ENCODE data around the gene TRIB2. TPM values are rescaled to one million over a fixed set of nuclear protein-coding genes. Genes with fewer than 3 reads are reported as not detected.

TRIB2 gene
- total RNA-seq, 1 donor from 2014 or later, result 19.0 TPM

GRCh38 chr2:12742891-12743290 lies 26.2 kb downstream of the TRIB2 start:
- DNase-seq, result peak; percentile 18

- DNase-seq, result no peak
Observed at GRCh38 chr2:12750166-12750905, 33.6 kb downstream of the TRIB2 start.

- no peak for DNase-seq
Observed at GRCh38 chr2:12754643-12755042, 37.9 kb downstream of the TRIB2 start.

GRCh38 chr2:12755384-12755783 lies 38.6 kb downstream of the TRIB2 start:
- no peak for DNase-seq

GRCh38 chr2:12759248-12759647 lies 42.5 kb downstream of the TRIB2 start:
- peak; percentile 85 for DNase-seq

GRCh38 chr2:12761104-12761503 lies 44.4 kb downstream of the TRIB2 start:
- DNase-seq, result no peak

- DNase-seq, result no peak
Observed at GRCh38 chr2:12762337-12762736, 45.6 kb downstream of the TRIB2 start.

GRCh38 chr2:12762976-12763375 lies 46.2 kb downstream of the TRIB2 start:
- DNase-seq, result no peak

- no peak for DNase-seq
Observed at GRCh38 chr2:12763486-12763885, 46.8 kb downstream of the TRIB2 start.

GRCh38 chr2:12764075-12764730 lies 47.5 kb downstream of the TRIB2 start:
- no peak for DNase-seq

- no peak for DNase-seq
Observed at GRCh38 chr2:12764849-12765605, 48.3 kb downstream of the TRIB2 start.

- no peak for DNase-seq
Observed at GRCh38 chr2:12766421-12766879, 49.7 kb downstream of the TRIB2 start.

GRCh38 chr2:12767541-12767940 lies 50.8 kb downstream of the TRIB2 start:
- DNase-seq, result no peak

GRCh38 chr2:12767996-12768624 lies 51.4 kb downstream of the TRIB2 start:
- no peak for DNase-seq

GRCh38 chr2:12769492-12770105 lies 52.9 kb downstream of the TRIB2 start:
- DNase-seq, result peak; percentile 8

GRCh38 chr2:12770300-12770968 lies 53.7 kb downstream of the TRIB2 start:
- no peak for DNase-seq

- no peak for DNase-seq
Observed at GRCh38 chr2:12771154-12771553, 54.4 kb downstream of the TRIB2 start.

- DNase-seq, result no peak
Observed at GRCh38 chr2:12773586-12774394, 57.1 kb downstream of the TRIB2 start.

GRCh38 chr2:12774395-12774727 lies 57.6 kb downstream of the TRIB2 start:
- peak; percentile 29 for DNase-seq

GRCh38 chr2:12776521-12776961 lies 59.8 kb downstream of the TRIB2 start:
- DNase-seq, result no peak

GRCh38 chr2:12778369-12778768 lies 61.6 kb downstream of the TRIB2 start:
- no peak for DNase-seq

All from skin of body (tissue), 2 donors.